Measurements from ENCODE around the gene APOBEC3C. TPM values are rescaled to one million over a fixed set of nuclear protein-coding genes. Genes with fewer than 3 reads are reported as not detected.

APOBEC3C gene
- polyA plus RNA-seq, 1 of the 3 experiments (the other 2 are of a cell fraction), result 11.7 TPM

DNA sequence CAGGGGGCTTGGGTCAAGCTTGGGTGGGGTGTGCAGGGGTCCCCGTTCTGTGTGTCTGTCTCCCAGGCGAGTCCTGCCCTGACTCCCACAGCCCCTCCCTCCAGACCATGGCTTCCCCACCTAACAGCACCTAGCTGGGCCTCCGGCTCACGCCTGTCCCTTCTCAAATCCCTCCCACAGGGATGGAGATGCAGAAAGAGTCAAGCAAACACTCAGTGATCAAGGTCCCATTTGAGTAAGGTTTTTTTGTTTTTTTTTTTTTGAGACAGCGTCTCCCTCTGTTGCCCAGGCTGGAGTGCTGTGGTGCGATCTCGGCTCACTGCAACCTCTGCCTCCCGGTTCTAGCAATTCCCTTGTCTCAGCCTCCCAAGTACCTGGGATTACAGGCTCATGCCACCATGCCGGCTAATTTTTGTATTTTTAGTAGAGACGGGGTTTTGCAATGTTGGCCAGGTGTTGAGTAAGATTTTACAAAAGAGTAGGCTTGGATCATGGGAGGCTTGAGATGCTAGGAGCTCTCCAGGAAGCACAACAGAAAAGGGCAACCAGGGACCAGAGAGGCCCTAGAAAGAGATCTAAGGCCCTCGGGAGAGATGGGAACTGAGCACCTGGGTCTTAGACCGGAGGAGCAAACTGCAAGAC is 12.6 kb downstream of the APOBEC3C start (continued):
- TF ChIP-seq PBX3 (IDR thresholded peaks at IDR 0.05), result no peak
- TF ChIP-seq, protein P1, sequence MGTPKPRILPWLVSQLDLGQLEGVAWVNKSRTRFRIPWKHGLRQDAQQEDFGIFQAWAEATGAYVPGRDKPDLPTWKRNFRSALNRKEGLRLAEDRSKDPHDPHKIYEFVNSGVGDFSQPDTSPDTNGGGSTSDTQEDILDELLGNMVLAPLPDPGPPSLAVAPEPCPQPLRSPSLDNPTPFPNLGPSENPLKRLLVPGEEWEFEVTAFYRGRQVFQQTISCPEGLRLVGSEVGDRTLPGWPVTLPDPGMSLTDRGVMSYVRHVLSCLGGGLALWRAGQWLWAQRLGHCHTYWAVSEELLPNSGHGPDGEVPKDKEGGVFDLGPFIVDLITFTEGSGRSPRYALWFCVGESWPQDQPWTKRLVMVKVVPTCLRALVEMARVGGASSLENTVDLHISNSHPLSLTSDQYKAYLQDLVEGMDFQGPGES (IDR thresholded peaks at IDR 0.05; ENCODE audit: low read depth, low read length), result no peak
- no peak for TF ChIP-seq RCOR1 (IDR thresholded peaks at IDR 0.05; ENCODE audit: low read length)
- TF ChIP-seq REST (IDR thresholded peaks at IDR 0.05; ENCODE audit: low read depth, low read length), result no peak
- TF ChIP-seq USF1 (IDR thresholded peaks at IDR 0.05; ENCODE audit: borderline replicate concordance, low read depth), result no peak
- TF ChIP-seq, protein P2, sequence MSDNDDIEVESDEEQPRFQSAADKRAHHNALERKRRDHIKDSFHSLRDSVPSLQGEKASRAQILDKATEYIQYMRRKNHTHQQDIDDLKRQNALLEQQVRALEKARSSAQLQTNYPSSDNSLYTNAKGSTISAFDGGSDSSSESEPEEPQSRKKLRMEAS (IDR thresholded peaks at IDR 0.05; ENCODE audit: low read depth), result no peak
- TF ChIP-seq, protein P3, sequence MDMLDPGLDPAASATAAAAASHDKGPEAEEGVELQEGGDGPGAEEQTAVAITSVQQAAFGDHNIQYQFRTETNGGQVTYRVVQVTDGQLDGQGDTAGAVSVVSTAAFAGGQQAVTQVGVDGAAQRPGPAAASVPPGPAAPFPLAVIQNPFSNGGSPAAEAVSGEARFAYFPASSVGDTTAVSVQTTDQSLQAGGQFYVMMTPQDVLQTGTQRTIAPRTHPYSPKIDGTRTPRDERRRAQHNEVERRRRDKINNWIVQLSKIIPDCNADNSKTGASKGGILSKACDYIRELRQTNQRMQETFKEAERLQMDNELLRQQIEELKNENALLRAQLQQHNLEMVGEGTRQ (IDR thresholded peaks at IDR 0.05; ENCODE audit: borderline replicate concordance, low read depth, low read length), result no peak
- no peak for TF ChIP-seq JUND (IDR thresholded peaks at IDR 0.05)
- TF ChIP-seq MEF2A (IDR thresholded peaks at IDR 0.05; ENCODE audit: borderline replicate concordance, low read depth), result no peak

GRCh38 chr22:39027717-39028116 is 13.7 kb downstream of the APOBEC3C start:
- ChIA-PET POLR2A (no interaction called here), CTCF (interaction anchor here (0.7 kb wide), 1 partner anchor 14 kb away, joined by 3 read pairs; the partner anchor contains the start of gene APOBEC3C)
- Histone ChIP-seq H3K4me3 (ENCODE audit: low read depth in 2 of 2, low read length in 1 of 2) (no peak overlapping the region), H2AFZ (ENCODE audit: low read depth) (no peak overlapping the region), H3K36me3 (replicated peaks in 1 of 2; ENCODE audit: control insufficient read depth in 1 of 2, insufficient read depth in 2 of 2, low read length in 1 of 2) (no peaks in the 10 kb centered on the region), H3K79me2 (ENCODE audit: insufficient read depth) (no peaks in the 10 kb centered on the region), H3K27ac (ENCODE audit: low read depth in 2 of 2, low read length in 1 of 2) (no peak overlapping the region), H4K20me1 (ENCODE audit: insufficient read depth) (no peaks in the 10 kb centered on the region), H3F3A (replicated peaks; ENCODE audit: insufficient read depth) (no peaks in the 10 kb centered on the region), H3K9me2 (no peaks in the 10 kb centered on the region), H3K4me2 (no peak overlapping the region), H3K9ac (no peak overlapping the region), H3K27me3 (ENCODE audit: insufficient read depth) (no peaks in the 10 kb centered on the region), H3K4me1 (ENCODE audit: control insufficient read depth in 1 of 2, insufficient read depth in 2 of 2, low read depth in 1 of 2, low read length in 1 of 2) (no peaks in the 10 kb centered on the region), H3K9me3 (no peaks in the 10 kb centered on the region)
- no peak for TF ChIP-seq POLR2AphosphoS5 (IDR thresholded peaks at IDR 0.05; ENCODE audit: low read depth, low read length)
- no peak for TF ChIP-seq TEAD4 (IDR thresholded peaks at IDR 0.05; ENCODE audit: borderline replicate concordance, insufficient read depth)
- no peak for TF ChIP-seq RFX5 (IDR thresholded peaks at IDR 0.05; ENCODE audit: low read length)
- no peak for TF ChIP-seq TAF1 (IDR thresholded peaks at IDR 0.05; ENCODE audit: borderline replicate concordance, low read depth, low read length)
- TF ChIP-seq, protein P2 (IDR thresholded peaks at IDR 0.05; ENCODE audit: low read depth), result no peak
- no peak for TF ChIP-seq TCF12 (IDR thresholded peaks at IDR 0.05)
- WGBS (ENCODE audit: low lambda C conversion rate), result no CpG with 5 or more reads among the region's 4 CpGs
- no peak for DNase-seq
